ENCODE data around the gene GSG1L.

GSG1L gene

GRCh38 chr16:27868180-27868579 is 195.3 kb downstream of the GSG1L start:
- H3K79me2 ChIP-seq (ENCODE audit: insufficient read depth, low read depth): no peaks in the 10 kb centered on the region
- H3K4me3 ChIP-seq (IDR thresholded peaks at IDR 0.05; ENCODE audit: insufficient read depth, low read depth, low read length): no peak overlapping the region
- no peak overlapping the region for H2AFZ ChIP-seq (ENCODE audit: low read depth)
- H3K4me1 ChIP-seq (ENCODE audit: low read depth, poor library complexity, severe bottlenecking): no peaks in the 10 kb centered on the region
- H3K27ac ChIP-seq: no peak overlapping the region
- no peaks in the 10 kb centered on the region for H4K20me1 ChIP-seq (ENCODE audit: insufficient read depth)
- H3K9ac ChIP-seq: no peak overlapping the region
- TF ChIP-seq CTCF (conservative IDR thresholded peaks at IDR 0.05; ENCODE audit: low read depth, low read length): no peak
- H3K27me3 ChIP-seq (ENCODE audit: insufficient read depth, low read depth): no peaks in the 10 kb centered on the region
- no peaks in the 10 kb centered on the region for H3K36me3 ChIP-seq (ENCODE audit: insufficient read depth)
- no peak overlapping the region for H3K4me2 ChIP-seq

- Histone ChIP-seq H3K4me3 (IDR thresholded peaks at IDR 0.05; ENCODE audit: insufficient read depth, low read depth, low read length) (no peak overlapping the region), H3K4me1 (ENCODE audit: low read depth, poor library complexity, severe bottlenecking) (no peaks in the 10 kb centered on the region), H3K9ac (no peak overlapping the region), H4K20me1 (ENCODE audit: insufficient read depth) (no peaks in the 10 kb centered on the region), H3K36me3 (ENCODE audit: insufficient read depth) (no peaks in the 10 kb centered on the region), H2AFZ (ENCODE audit: low read depth) (no peak overlapping the region), H3K27me3 (ENCODE audit: insufficient read depth, low read depth) (no peaks in the 10 kb centered on the region), H3K27ac (no peak overlapping the region), H3K4me2 (no peak overlapping the region), H3K79me2 (ENCODE audit: insufficient read depth, low read depth) (no peaks in the 10 kb centered on the region)
- peak; percentile 49 for TF ChIP-seq CTCF (conservative IDR thresholded peaks at IDR 0.05; ENCODE audit: low read depth, low read length)
Observed at GRCh38 chr16:27867122-27868110, 196.1 kb downstream of the GSG1L start.

GRCh38 chr16:27863377-27863776 is 200.1 kb downstream of the GSG1L start:
- H3K27ac ChIP-seq: no peak overlapping the region
- no peak overlapping the region for H3K4me2 ChIP-seq
- no peaks in the 10 kb centered on the region for H4K20me1 ChIP-seq (ENCODE audit: insufficient read depth)
- H3K9ac ChIP-seq: no peak overlapping the region
- H3K4me1 ChIP-seq (ENCODE audit: low read depth, poor library complexity, severe bottlenecking): no peaks in the 10 kb centered on the region
- H3K79me2 ChIP-seq (ENCODE audit: insufficient read depth, low read depth): no peaks in the 10 kb centered on the region
- H3K36me3 ChIP-seq (ENCODE audit: insufficient read depth): no peaks in the 10 kb centered on the region
- H2AFZ ChIP-seq (ENCODE audit: low read depth): no peak overlapping the region
- H3K27me3 ChIP-seq (ENCODE audit: insufficient read depth, low read depth): no peaks in the 10 kb centered on the region
- no peak overlapping the region for H3K4me3 ChIP-seq (IDR thresholded peaks at IDR 0.05; ENCODE audit: insufficient read depth, low read depth, low read length)
- no peak for TF ChIP-seq CTCF (conservative IDR thresholded peaks at IDR 0.05; ENCODE audit: low read depth, low read length)

- Histone ChIP-seq H3K4me2 (no peak overlapping the region), H4K20me1 (ENCODE audit: insufficient read depth) (no peaks in the 10 kb centered on the region), H3K9ac (no peak overlapping the region), H2AFZ (ENCODE audit: low read depth) (no peak overlapping the region), H3K4me1 (ENCODE audit: low read depth, poor library complexity, severe bottlenecking) (no peaks in the 10 kb centered on the region), H3K36me3 (ENCODE audit: insufficient read depth) (no peaks in the 10 kb centered on the region), H3K27ac (no peak overlapping the region), H3K27me3 (ENCODE audit: insufficient read depth, low read depth) (no peaks in the 10 kb centered on the region), H3K79me2 (ENCODE audit: insufficient read depth, low read depth) (no peaks in the 10 kb centered on the region), H3K4me3 (IDR thresholded peaks at IDR 0.05; ENCODE audit: insufficient read depth, low read depth, low read length) (no peak overlapping the region)
- no peak for TF ChIP-seq CTCF (conservative IDR thresholded peaks at IDR 0.05; ENCODE audit: low read depth, low read length)
Observed at GRCh38 chr16:27862953-27863352, 200.6 kb downstream of the GSG1L start.
